Measurements from ENCODE around the gene PCGF1. TPM values are rescaled to one million over a fixed set of nuclear protein-coding genes. Genes with fewer than 3 reads are reported as not detected.

PCGF1 gene
- total and polyA plus RNA-seq, 2 of the 13 experiments (the other 11 are each of a cell fraction or from before 2014, with no cell fraction given): 20.4 to 22.6 TPM

DNA sequence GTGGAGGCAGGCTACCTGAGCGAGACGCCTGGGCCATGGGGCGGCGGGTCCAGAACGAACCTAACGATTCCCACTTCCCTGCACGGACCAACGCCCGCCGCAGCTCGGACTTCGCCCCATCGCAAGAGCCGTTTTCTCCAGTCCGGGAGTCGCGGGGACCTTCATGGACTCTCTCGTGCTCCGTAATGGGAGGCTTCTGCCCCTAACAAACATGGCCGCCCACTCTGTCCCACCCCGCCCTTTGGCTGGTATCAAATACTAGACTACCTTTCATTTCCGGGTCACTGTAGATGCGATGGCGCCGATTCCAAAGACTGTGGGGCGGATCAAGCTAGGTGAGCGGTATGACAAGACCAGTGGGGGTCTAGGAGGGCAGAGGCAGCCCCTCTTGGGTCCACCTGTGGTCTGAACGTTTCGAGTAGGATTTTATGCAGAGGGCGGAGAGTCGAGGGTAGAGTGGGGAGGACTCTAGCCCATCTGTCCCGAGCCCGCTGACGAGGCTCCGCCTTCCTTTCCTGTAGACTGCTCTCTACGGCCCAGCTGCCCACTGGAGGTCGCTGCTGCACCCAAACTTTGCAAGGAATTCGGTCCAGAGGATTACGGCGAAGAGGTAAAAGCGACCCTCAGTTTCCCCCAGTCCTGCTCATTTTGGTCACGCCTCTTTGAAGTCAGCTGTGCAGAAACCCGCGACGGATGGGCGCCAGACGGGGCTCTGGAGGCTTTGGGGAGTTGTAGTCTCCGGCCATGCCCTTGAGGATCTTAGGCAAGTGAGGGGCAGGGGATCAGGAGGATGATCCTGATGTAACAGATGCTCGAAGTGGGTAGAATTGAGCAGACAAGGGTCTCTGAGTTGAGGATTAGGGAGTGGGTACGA lies 24.5 kb downstream of the PCGF1 start, which contains the start of the genes CCDC142 and TTC31 (continued):
- TF ChIP-seq, protein P1, sequence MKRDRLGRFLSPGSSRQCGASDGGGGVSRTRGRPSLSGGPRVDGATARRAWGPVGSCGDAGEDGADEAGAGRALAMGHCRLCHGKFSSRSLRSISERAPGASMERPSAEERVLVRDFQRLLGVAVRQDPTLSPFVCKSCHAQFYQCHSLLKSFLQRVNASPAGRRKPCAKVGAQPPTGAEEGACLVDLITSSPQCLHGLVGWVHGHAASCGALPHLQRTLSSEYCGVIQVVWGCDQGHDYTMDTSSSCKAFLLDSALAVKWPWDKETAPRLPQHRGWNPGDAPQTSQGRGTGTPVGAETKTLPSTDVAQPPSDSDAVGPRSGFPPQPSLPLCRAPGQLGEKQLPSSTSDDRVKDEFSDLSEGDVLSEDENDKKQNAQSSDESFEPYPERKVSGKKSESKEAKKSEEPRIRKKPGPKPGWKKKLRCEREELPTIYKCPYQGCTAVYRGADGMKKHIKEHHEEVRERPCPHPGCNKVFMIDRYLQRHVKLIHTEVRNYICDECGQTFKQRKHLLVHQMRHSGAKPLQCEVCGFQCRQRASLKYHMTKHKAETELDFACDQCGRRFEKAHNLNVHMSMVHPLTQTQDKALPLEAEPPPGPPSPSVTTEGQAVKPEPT (CRISPR knock-in tag; IDR thresholded peaks at IDR 0.05; ENCODE audit: low read depth): peak; percentile 57; the same call in 1 of the 2 replicates
- TF ChIP-seq, protein P2, sequence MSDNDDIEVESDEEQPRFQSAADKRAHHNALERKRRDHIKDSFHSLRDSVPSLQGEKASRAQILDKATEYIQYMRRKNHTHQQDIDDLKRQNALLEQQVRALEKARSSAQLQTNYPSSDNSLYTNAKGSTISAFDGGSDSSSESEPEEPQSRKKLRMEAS (IDR thresholded peaks at IDR 0.05): peak; percentile 88
- TF ChIP-seq ZKSCAN5 (CRISPR knock-in tag; IDR thresholded peaks at IDR 0.05): no peak
- no peak for TF ChIP-seq MTA3 (CRISPR knock-in tag; IDR thresholded peaks at IDR 0.05)
- peak; percentile 87; the same call in 1 of the 2 replicates for TF ChIP-seq ZNF552 (CRISPR knock-in tag; IDR thresholded peaks at IDR 0.05; ENCODE audit: borderline replicate concordance)
- TF ChIP-seq, protein P3, sequence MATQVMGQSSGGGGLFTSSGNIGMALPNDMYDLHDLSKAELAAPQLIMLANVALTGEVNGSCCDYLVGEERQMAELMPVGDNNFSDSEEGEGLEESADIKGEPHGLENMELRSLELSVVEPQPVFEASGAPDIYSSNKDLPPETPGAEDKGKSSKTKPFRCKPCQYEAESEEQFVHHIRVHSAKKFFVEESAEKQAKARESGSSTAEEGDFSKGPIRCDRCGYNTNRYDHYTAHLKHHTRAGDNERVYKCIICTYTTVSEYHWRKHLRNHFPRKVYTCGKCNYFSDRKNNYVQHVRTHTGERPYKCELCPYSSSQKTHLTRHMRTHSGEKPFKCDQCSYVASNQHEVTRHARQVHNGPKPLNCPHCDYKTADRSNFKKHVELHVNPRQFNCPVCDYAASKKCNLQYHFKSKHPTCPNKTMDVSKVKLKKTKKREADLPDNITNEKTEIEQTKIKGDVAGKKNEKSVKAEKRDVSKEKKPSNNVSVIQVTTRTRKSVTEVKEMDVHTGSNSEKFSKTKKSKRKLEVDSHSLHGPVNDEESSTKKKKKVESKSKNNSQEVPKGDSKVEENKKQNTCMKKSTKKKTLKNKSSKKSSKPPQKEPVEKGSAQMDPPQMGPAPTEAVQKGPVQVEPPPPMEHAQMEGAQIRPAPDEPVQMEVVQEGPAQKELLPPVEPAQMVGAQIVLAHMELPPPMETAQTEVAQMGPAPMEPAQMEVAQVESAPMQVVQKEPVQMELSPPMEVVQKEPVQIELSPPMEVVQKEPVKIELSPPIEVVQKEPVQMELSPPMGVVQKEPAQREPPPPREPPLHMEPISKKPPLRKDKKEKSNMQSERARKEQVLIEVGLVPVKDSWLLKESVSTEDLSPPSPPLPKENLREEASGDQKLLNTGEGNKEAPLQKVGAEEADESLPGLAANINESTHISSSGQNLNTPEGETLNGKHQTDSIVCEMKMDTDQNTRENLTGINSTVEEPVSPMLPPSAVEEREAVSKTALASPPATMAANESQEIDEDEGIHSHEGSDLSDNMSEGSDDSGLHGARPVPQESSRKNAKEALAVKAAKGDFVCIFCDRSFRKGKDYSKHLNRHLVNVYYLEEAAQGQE (IDR thresholded peaks at IDR 0.05; ENCODE audit: borderline replicate concordance in 1 of 2, low read depth in 1 of 2, low read length in 2 of 2): peak in 1 of 2 experiments; percentile 62; a peak in 1 of 4 replicates
- no peak for TF ChIP-seq ETV6 (CRISPR knock-in tag; conservative IDR thresholded peaks at IDR 0.05)
- TF ChIP-seq ZNF460 (CRISPR knock-in tag; IDR thresholded peaks at IDR 0.05; ENCODE audit: borderline replicate concordance): peak; percentile 58; the same call in 1 of the 2 replicates
- TF ChIP-seq ZNF24 (IDR thresholded peaks at IDR 0.05): no peak
- TF ChIP-seq PHF8 (CRISPR knock-in tag; IDR thresholded peaks at IDR 0.05): peak; percentile 88
- TF ChIP-seq, protein P4, sequence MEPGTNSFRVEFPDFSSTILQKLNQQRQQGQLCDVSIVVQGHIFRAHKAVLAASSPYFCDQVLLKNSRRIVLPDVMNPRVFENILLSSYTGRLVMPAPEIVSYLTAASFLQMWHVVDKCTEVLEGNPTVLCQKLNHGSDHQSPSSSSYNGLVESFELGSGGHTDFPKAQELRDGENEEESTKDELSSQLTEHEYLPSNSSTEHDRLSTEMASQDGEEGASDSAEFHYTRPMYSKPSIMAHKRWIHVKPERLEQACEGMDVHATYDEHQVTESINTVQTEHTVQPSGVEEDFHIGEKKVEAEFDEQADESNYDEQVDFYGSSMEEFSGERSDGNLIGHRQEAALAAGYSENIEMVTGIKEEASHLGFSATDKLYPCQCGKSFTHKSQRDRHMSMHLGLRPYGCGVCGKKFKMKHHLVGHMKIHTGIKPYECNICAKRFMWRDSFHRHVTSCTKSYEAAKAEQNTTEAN (CRISPR knock-in tag; conservative IDR thresholded peaks at IDR 0.05): peak; percentile 67; the same call in 1 of the 2 replicates
- peak; percentile 100 for TF ChIP-seq YY1 (IDR thresholded peaks at IDR 0.05; ENCODE audit: insufficient read depth, insufficient replicate concordance, low read depth, low read length)
- TF ChIP-seq ZFP41 (CRISPR knock-in tag; IDR thresholded peaks at IDR 0.05; ENCODE audit: borderline replicate concordance): no peak; the same call in 1 of the 2 replicates
- TF ChIP-seq, protein P5, sequence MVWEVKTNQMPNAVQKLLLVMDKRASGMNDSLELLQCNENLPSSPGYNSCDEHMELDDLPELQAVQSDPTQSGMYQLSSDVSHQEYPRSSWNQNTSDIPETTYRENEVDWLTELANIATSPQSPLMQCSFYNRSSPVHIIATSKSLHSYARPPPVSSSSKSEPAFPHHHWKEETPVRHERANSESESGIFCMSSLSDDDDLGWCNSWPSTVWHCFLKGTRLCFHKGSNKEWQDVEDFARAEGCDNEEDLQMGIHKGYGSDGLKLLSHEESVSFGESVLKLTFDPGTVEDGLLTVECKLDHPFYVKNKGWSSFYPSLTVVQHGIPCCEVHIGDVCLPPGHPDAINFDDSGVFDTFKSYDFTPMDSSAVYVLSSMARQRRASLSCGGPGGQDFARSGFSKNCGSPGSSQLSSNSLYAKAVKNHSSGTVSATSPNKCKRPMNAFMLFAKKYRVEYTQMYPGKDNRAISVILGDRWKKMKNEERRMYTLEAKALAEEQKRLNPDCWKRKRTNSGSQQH (CRISPR knock-in tag; IDR thresholded peaks at IDR 0.05; ENCODE audit: low read depth): peak; percentile 86
- peak; percentile 78 for TF ChIP-seq ESRRA (CRISPR knock-in tag; IDR thresholded peaks at IDR 0.05; ENCODE audit: low read depth)
- no peak for TF ChIP-seq CENPX (CRISPR knock-in tag; IDR thresholded peaks at IDR 0.05)
- TF ChIP-seq, protein P6, sequence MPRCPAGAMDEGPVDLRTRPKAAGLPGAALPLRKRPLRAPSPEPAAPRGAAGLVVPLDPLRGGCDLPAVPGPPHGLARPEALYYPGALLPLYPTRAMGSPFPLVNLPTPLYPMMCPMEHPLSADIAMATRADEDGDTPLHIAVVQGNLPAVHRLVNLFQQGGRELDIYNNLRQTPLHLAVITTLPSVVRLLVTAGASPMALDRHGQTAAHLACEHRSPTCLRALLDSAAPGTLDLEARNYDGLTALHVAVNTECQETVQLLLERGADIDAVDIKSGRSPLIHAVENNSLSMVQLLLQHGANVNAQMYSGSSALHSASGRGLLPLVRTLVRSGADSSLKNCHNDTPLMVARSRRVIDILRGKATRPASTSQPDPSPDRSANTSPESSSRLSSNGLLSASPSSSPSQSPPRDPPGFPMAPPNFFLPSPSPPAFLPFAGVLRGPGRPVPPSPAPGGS (CRISPR knock-in tag; IDR thresholded peaks at IDR 0.05): no peak; the same call in 1 of the 2 replicates
- no peak for TF ChIP-seq ZNF326 (CRISPR knock-in tag; IDR thresholded peaks at IDR 0.05; ENCODE audit: borderline replicate concordance)
